DMS114 treated with DMSO at 0.1 percent for 48 hours (cell line): Measurements from ENCODE around the gene CD2AP.
"Not testable (repeated sequence)": the region's sequence is repeated elsewhere in the genome, so short reads cannot be mapped to it uniquely, and the experiment has no call there.

ENCODE experiments used
- DNase-seq: peaks from one replicate; lab custom pipeline; 2025; ENCODE audit not compliant: unreplicated experiment; lab: John Stamatoyannopoulos, UW

The CD2AP gene

GRCh38 chr6:47553243-47553642, 75.7 kb downstream of the CD2AP start:
- not testable (repeated sequence) for DNase-seq

GRCh38 chr6:47556459-47556858, 78.9 kb downstream of the CD2AP start:
- not testable (repeated sequence) for DNase-seq

- no peak for DNase-seq
These were observed 85.6 kb downstream of the CD2AP start for GRCh38 chr6:47563162-47563561.

GRCh38 chr6:47566602-47567001, 89.0 kb downstream of the CD2AP start:
- not testable (repeated sequence) for DNase-seq

- no peak for DNase-seq
These were observed 90.0 kb downstream of the CD2AP start for GRCh38 chr6:47567586-47567985.

GRCh38 chr6:47571488-47571887, 93.9 kb downstream of the CD2AP start:
- no peak for DNase-seq

- DNase-seq, result no peak
These were observed 95.5 kb downstream of the CD2AP start for GRCh38 chr6:47573109-47573508.

GRCh38 chr6:47574789-47575188, 97.2 kb downstream of the CD2AP start:
- no peak for DNase-seq

GRCh38 chr6:47579040-47579439, 101.5 kb downstream of the CD2AP start:
- DNase-seq, result no peak

GRCh38 chr6:47581591-47581990, 104.0 kb downstream of the CD2AP start:
- no peak for DNase-seq

GRCh38 chr6:47587493-47587892, 109.9 kb downstream of the CD2AP start:
- no peak for DNase-seq

GRCh38 chr6:47592131-47592840, 114.7 kb downstream of the CD2AP start:
- no peak for DNase-seq

- DNase-seq, result no peak
These were observed 116.4 kb downstream of the CD2AP start for GRCh38 chr6:47593979-47594378.

GRCh38 chr6:47595785-47596184, 118.2 kb downstream of the CD2AP start:
- no peak for DNase-seq

GRCh38 chr6:47598367-47598766, 120.8 kb downstream of the CD2AP start:
- DNase-seq, result no peak

- DNase-seq, result no peak
These were observed 121.9 kb downstream of the CD2AP start for GRCh38 chr6:47599512-47599911.

GRCh38 chr6:47603227-47603626, 125.6 kb downstream of the CD2AP start:
- DNase-seq, result no peak

- no peak for DNase-seq
These were observed 126.4 kb downstream of the CD2AP start for GRCh38 chr6:47603995-47604394.

GRCh38 chr6:47621838-47622449, 144.4 kb downstream of the CD2AP start:
- no peak for DNase-seq

GRCh38 chr6:47626782-47627181, 149.2 kb downstream of the CD2AP start:
- no peak for DNase-seq

GRCh38 chr6:47628448-47629272, 151.1 kb downstream of the CD2AP start:
- DNase-seq, result no peak

- no peak for DNase-seq
These were observed 152.4 kb downstream of the CD2AP start for GRCh38 chr6:47629954-47630353.
